H1 (cell line): ENCODE data around the gene ALPP. TPM values are rescaled to one million over a fixed set of nuclear protein-coding genes. Genes with fewer than 3 reads are reported as not detected.

Source experiments
- CTCF ChIA-PET: fragments of 300-600 bp; sonication (Branson Sonifier 250); formaldehyde crosslinking; loops from one replicate; lab custom pipeline; 2021; ENCODE audit not compliant: partially characterized antibody; lab: Charles Lee
- POLR2A ChIA-PET: fragments of 300-600 bp; sonication (Branson Sonifier 250); formaldehyde crosslinking; loops from one replicate; lab custom pipeline; 2021; ENCODE audit warnings: inconsistent platforms; ENCODE audit not compliant: partially characterized antibody; lab: Charles Lee
- DNase-seq, 2 experiments: peaks; one replicate each; pipeline versions ENCODE4 v3.0.0 to v3.0.0-alpha.2; 2010 to 2022; ENCODE audit warnings: low spot score in 2 of 2, low read depth in 1 of 2, mixed read lengths in 1 of 2
- FAIRE-seq: peaks from 2 replicates; lab custom pipeline; 2011; peaks lifted over from hg19 to GRCh38; lab: Jason Lieb, UNC
- H2AFZ ChIP-seq: 2 replicates; pipeline ENCODE4 v1.8.1; 2012; ENCODE audit warnings: low read length, inconsistent platforms
- H2AK5ac ChIP-seq: 2 replicates; pipeline ENCODE4 v1.6.1; 2013; ENCODE audit warnings: low read depth, low read length
- H2BK120ac ChIP-seq: replicated peaks from 2 replicates; pipeline ENCODE3; 2013; ENCODE audit warnings: low read depth, low read length, inconsistent platforms
- H2BK12ac ChIP-seq: 2 replicates; pipeline ENCODE4 v1.6.1; 2013; ENCODE audit warnings: low read depth, low read length
- H2BK15ac ChIP-seq: 2 replicates; pipeline ENCODE4 v1.6.1; 2013; ENCODE audit warnings: low read length
- H2BK20ac ChIP-seq: 2 replicates; pipeline ENCODE4 v1.6.1; 2013; ENCODE audit warnings: low read length
- H2BK5ac ChIP-seq: 2 replicates; pipeline ENCODE4 v1.6.1; 2013; ENCODE audit warnings: low read depth, low read length
- H3K14ac ChIP-seq: 2 replicates; pipeline ENCODE4 v1.6.1; 2013; ENCODE audit warnings: inconsistent platforms; ENCODE audit not compliant: insufficient read length
- H3K18ac ChIP-seq: 2 replicates; pipeline ENCODE4 v1.6.1; 2013; ENCODE audit warnings: low read length; ENCODE audit errors: extremely low read depth
- H3K23ac ChIP-seq: 2 replicates; pipeline ENCODE4 v1.6.1; 2013; ENCODE audit warnings: inconsistent platforms; ENCODE audit not compliant: insufficient read length
- H3K23me2 ChIP-seq: 2 replicates; pipeline ENCODE4 v1.6.1; 2013; ENCODE audit warnings: low read depth, low read length
- H3K27ac ChIP-seq: 2 replicates; pipeline ENCODE4 v1.6.1; 2011; ENCODE audit warnings: low read depth, low read length, inconsistent platforms
- H3K27me3 ChIP-seq, 4 experiments: replicated peaks in 1 of 4; 1 replicate in 1 of 4; 2 replicates in 3 of 4; pipeline versions ENCODE4 v1.6.1 to v1.8.1; 2011 to 2013; ENCODE audit warnings: low read length in 3 of 4, mild to moderate bottlenecking in 3 of 4, inconsistent platforms in 2 of 4, mixed read lengths in 2 of 4, moderate library complexity in 1 of 4; ENCODE audit not compliant: control insufficient read depth in 3 of 4, insufficient read depth in 3 of 4; ENCODE audit errors: extremely low read depth in 1 of 4
- H3K36me3 ChIP-seq, 4 experiments: 2 replicates each; pipeline versions ENCODE4 v1.6.1 to v1.8.1; 2011 to 2013; ENCODE audit warnings: mild to moderate bottlenecking in 4 of 4, low read length in 3 of 4, moderate library complexity in 2 of 4, control low read depth in 1 of 4, inconsistent platforms in 1 of 4; ENCODE audit not compliant: insufficient read depth in 4 of 4, control insufficient read depth in 2 of 4
- H3K4ac ChIP-seq: replicated peaks from 2 replicates; pipeline ENCODE3; 2013; ENCODE audit warnings: low read length, low read depth, mixed read lengths, inconsistent platforms; ENCODE audit not compliant: insufficient read length
- H3K4me1 ChIP-seq, 4 experiments: replicated peaks in 1 of 4; 1 replicate in 1 of 4; 2 replicates in 3 of 4; pipeline versions ENCODE4 v1.6.1 to v1.8.1; 2011 to 2013; ENCODE audit warnings: low read length in 3 of 4, inconsistent platforms in 2 of 4, mixed read lengths in 1 of 4; ENCODE audit not compliant: insufficient read depth in 4 of 4, control insufficient read depth in 3 of 4
- H3K4me2 ChIP-seq, 2 experiments: 2 replicates each; pipeline versions ENCODE4 v1.6.1 to v1.8.1; 2011 to 2013; ENCODE audit warnings: low read depth in 2 of 2, low read length in 2 of 2, control low read depth in 1 of 2, inconsistent platforms in 1 of 2, mild to moderate bottlenecking in 1 of 2; ENCODE audit not compliant: insufficient read depth in 1 of 2
- H3K4me3 ChIP-seq, 4 experiments: fragments of 200-600, 300-600 bp in 1 of 4; sonication (generic), shearing (Covaris generic), sonication (Bioruptor Twin) in 1 of 4; 2 replicates each; pipeline versions ENCODE4 v1.5.1 to v1.8.1; 2011 to 2016; ENCODE audit warnings: low read length in 4 of 4, low read depth in 3 of 4, control low read depth in 2 of 4, inconsistent platforms in 2 of 4, mild to moderate bottlenecking in 2 of 4, mixed read lengths in 1 of 4, moderate library complexity in 1 of 4; ENCODE audit not compliant: insufficient read depth in 2 of 4; ENCODE audit errors: extremely low read depth in 1 of 4
- H3K56ac ChIP-seq: replicated peaks from 2 replicates; pipeline ENCODE3; 2013; ENCODE audit warnings: low read depth, mild to moderate bottlenecking, mixed read lengths, low read length, inconsistent platforms; ENCODE audit not compliant: insufficient read length
- H3K79me1 ChIP-seq: 2 replicates; pipeline ENCODE4 v1.6.1; 2013; ENCODE audit warnings: low read depth, low read length, control low read depth
- H3K79me2 ChIP-seq, 2 experiments: 2 replicates each; pipeline versions ENCODE4 v1.6.1 to v1.8.1; 2012 to 2013; ENCODE audit warnings: low read length in 2 of 2, mild to moderate bottlenecking in 2 of 2, inconsistent platforms in 1 of 2; ENCODE audit not compliant: insufficient read depth in 2 of 2, control insufficient read depth in 1 of 2
- H3K9ac ChIP-seq, 4 experiments: replicated peaks in 1 of 4; 1 replicate in 1 of 4; 2 replicates in 3 of 4; pipeline versions ENCODE4 v1.6.1 to v1.8.1; 2011 to 2013; ENCODE audit warnings: low read depth in 3 of 4, low read length in 3 of 4, control low read depth in 2 of 4, mild to moderate bottlenecking in 2 of 4, moderate library complexity in 2 of 4, inconsistent platforms in 1 of 4; ENCODE audit errors: extremely low read depth in 1 of 4
- H3K9me3 ChIP-seq, 2 experiments: 2 replicates each; pipeline versions ENCODE4 v1.6.1 to v1.8.1; 2012 to 2013; ENCODE audit warnings: mild to moderate bottlenecking in 2 of 2, moderate library complexity in 2 of 2, control low read depth in 1 of 2, inconsistent platforms in 1 of 2, low read depth in 1 of 2, low read length in 1 of 2, mixed read lengths in 1 of 2; ENCODE audit not compliant: insufficient read depth in 2 of 2
- H4K20me1 ChIP-seq, 2 experiments: replicated peaks in 1 of 2; 2 replicates each; pipeline versions ENCODE3 to v1.8.1; 2011 to 2013; ENCODE audit warnings: inconsistent platforms in 2 of 2, low read length in 2 of 2, mild to moderate bottlenecking in 1 of 2; ENCODE audit not compliant: insufficient read depth in 2 of 2, control insufficient read depth in 1 of 2
- H4K5ac ChIP-seq: 2 replicates; pipeline ENCODE4 v1.6.1; 2013; ENCODE audit warnings: low read length, low read depth, mixed read lengths, inconsistent platforms; ENCODE audit not compliant: insufficient read length
- H4K8ac ChIP-seq: 2 replicates; pipeline ENCODE4 v1.8.0; 2013; ENCODE audit warnings: mild to moderate bottlenecking, moderate library complexity, low read length, inconsistent platforms; ENCODE audit not compliant: insufficient read depth; ENCODE audit errors: extremely low read depth
- H4K91ac ChIP-seq: replicated peaks from 2 replicates; pipeline ENCODE3; 2013; ENCODE audit warnings: low read length, mixed read lengths, inconsistent platforms; ENCODE audit not compliant: insufficient read length
- BACH1 ChIP-seq: IDR thresholded peaks from 2 replicates; pipeline ENCODE4 v1.6.1; 2012; ENCODE audit warnings: low read length, improper control_type of control experiment
- CTBP2 ChIP-seq: IDR thresholded peaks from 2 replicates; pipeline ENCODE4 v1.7.0; 2011; ENCODE audit warnings: borderline replicate concordance, mild to moderate bottlenecking, moderate library complexity, mixed read lengths, low read length; ENCODE audit not compliant: insufficient read depth, insufficient read length
- GABPA ChIP-seq: IDR thresholded peaks from 2 replicates; pipeline ENCODE4 v1.6.1; 2011; ENCODE audit warnings: mild to moderate bottlenecking, low read length, moderate library complexity, borderline replicate concordance; ENCODE audit not compliant: insufficient read depth
- GTF2F1 ChIP-seq: IDR thresholded peaks from 2 replicates; pipeline ENCODE4 v1.6.1; 2012; ENCODE audit warnings: low read depth, low read length, improper control_type of control experiment, borderline replicate concordance
- JUN ChIP-seq: IDR thresholded peaks from 2 replicates; pipeline ENCODE4 v1.6.1; 2011; ENCODE audit warnings: low read depth, mild to moderate bottlenecking, improper control_type of control experiment, low read length
- PHF8 ChIP-seq: fragments of 200-600 bp; sonication (generic); conservative IDR thresholded peaks from 2 replicates; pipeline ENCODE4 v1.7.1; 2012; ENCODE audit warnings: low read depth, mild to moderate bottlenecking, inconsistent platforms, low read length, moderate library complexity
- POLR2AphosphoS5 ChIP-seq: IDR thresholded peaks from 2 replicates; pipeline ENCODE4 v1.6.1; 2011; ENCODE audit warnings: low read depth, low read length
- RBBP5 ChIP-seq: IDR thresholded peaks from 2 replicates; pipeline ENCODE4 v1.7.1; 2012; ENCODE audit warnings: low read depth, mild to moderate bottlenecking, inconsistent platforms, low read length, moderate library complexity, borderline replicate concordance
- SAP30 ChIP-seq: fragments of 300-600 bp; sonication (generic); IDR thresholded peaks from 2 replicates; pipeline ENCODE4 v1.7.1; 2012; ENCODE audit warnings: low read length, moderate library complexity, mild to moderate bottlenecking, inconsistent platforms; ENCODE audit not compliant: insufficient read depth, insufficient replicate concordance
- TAF1 ChIP-seq: IDR thresholded peaks from 2 replicates; pipeline ENCODE4 v1.6.1; 2011; ENCODE audit warnings: mild to moderate bottlenecking, low read depth, low read length
- TBP ChIP-seq: IDR thresholded peaks from 2 replicates; pipeline ENCODE4 v1.6.1; 2011; ENCODE audit warnings: low read depth, low read length, improper control_type of control experiment
- WGBS, 2 experiments: shearing (Covaris generic) in 1 of 2; methylation state at CpG; one replicate each; pipeline versions ENCODE4 v1.1.6 to v1.1.7; 2013 to 2015; ENCODE audit warnings: low lambda C conversion rate in 2 of 2, mixed read lengths in 2 of 2, inconsistent platforms in 1 of 2, low coverage in 1 of 2, missing lambda C conversion rate in 1 of 2; ENCODE audit not compliant: insufficient replicate concordance in 2 of 2, insufficient coverage in 1 of 2, insufficient read length in 1 of 2; ENCODE audit errors: extremely low coverage in 1 of 2, missing lambda C conversion rate in 1 of 2; 5-methylcytosine and 5-hydroxymethylcytosine counted together
- polyA plus RNA-seq, 7 experiments: library from polyadenylated mRNA; depleted of rRNA in 3 of 7; stranded (reverse) in 5 of 7; unstranded in 2 of 7; fragments of >200 nt in 5 of 7; fragments of 200-250 nt in 2 of 7; gene quantifications; 1 replicate in 5 of 7; 2 replicates in 1 of 7; 4 replicates in 1 of 7; pipeline versions ENCODE4 v1.2.1 to v1.2.3, GENCODE V29; 2011 to 2013; ENCODE audit warnings: missing spikeins in 2 of 7, mixed read lengths in 2 of 7
- total RNA-seq: library from RNA; stranded (reverse); fragmentation: NEBNext Ultra II Directional; extraction: Animal tissue kit (Norgen Biotek cat#: 25700); gene quantifications from 2 replicates; pipeline ENCODE4 v1.2.1, GENCODE V29; 2021
- TF ChIP-seq, protein P1 (sequence below): IDR thresholded peaks from 2 replicates; pipeline ENCODE4 v1.6.1; 2012; ENCODE audit warnings: inconsistent platforms

The ALPP gene
- total and polyA plus RNA-seq, 2 of the 8 experiments (the other 6 are each of a cell fraction or from before 2014, with no cell fraction given): 0.15 TPM

GRCh38 chr2:232420073-232420454 is 41.5 kb downstream of the ALPP start:
- peak overlapping the region; percentile 69 to 95 (median 76) for H3K4me3 ChIP-seq
- peaks cover 23% of the 10 kb centered on the region; the same call in 1 of the 2 replicates for H3K23me2 ChIP-seq
- peak overlapping the region; percentile 45 for H2BK120ac ChIP-seq
- POLR2A ChIA-PET: interaction anchor here (0.9 to 7.0 kb wide), 10 partner anchors 9 to 79 kb away, joined by 3 to 57 read pairs (median 4); partner anchors contain the start of gene ALPG
- peak overlapping the region; percentile 10 for H3K56ac ChIP-seq
- H3K9me3 ChIP-seq: no peaks in the 10 kb centered on the region
- FAIRE-seq: no peak
- peaks cover 8 to 43% (median 31%) of the 10 kb centered on the region in 4 experiments for H3K4me1 ChIP-seq
- peak overlapping the region; percentile 71 for H3K4ac ChIP-seq
- peaks cover 4% of the 10 kb centered on the region for H3K79me1 ChIP-seq
- H3K23ac ChIP-seq: no peak overlapping the region
- H2AK5ac ChIP-seq: no peak overlapping the region
- peaks cover 0 to 44% of the 10 kb centered on the region in 2 experiments; a peak in 2 of 4 replicates for H3K79me2 ChIP-seq
- H4K91ac ChIP-seq: peak overlapping the region; percentile 96
- no peak overlapping the region for H3K14ac ChIP-seq
- H3K9ac ChIP-seq: peak overlapping the region; percentile 54 to 67 (median 60)
- no peak for DNase-seq
- CTCF ChIA-PET: interaction anchor here (1.2 to 9.8 kb wide), 14 partner anchors 10 to 101 kb away, joined by 3 to 80 read pairs (median 6); no protein-coding TSS in a partner anchor
- peak overlapping the region; percentile 89; the same call in 1 of the 2 replicates for H2BK5ac ChIP-seq
- peak overlapping the region; percentile 87 for H4K8ac ChIP-seq
- H2AFZ ChIP-seq: no peak overlapping the region
- H3K4me2 ChIP-seq: peak overlapping the region; percentile 77 to 88
- peaks cover 4 to 13% of the 10 kb centered on the region in 2 experiments for H4K20me1 ChIP-seq
- H2BK12ac ChIP-seq: peak overlapping the region; percentile 98; the same call in 1 of the 2 replicates
- H3K18ac ChIP-seq: peak overlapping the region; percentile 88
- peaks cover 8 to 53% (median 32%) of the 10 kb centered on the region in 4 experiments for H3K36me3 ChIP-seq
- H2BK15ac ChIP-seq: no peak overlapping the region
- H3K27ac ChIP-seq: peak overlapping the region; percentile 27; the same call in 1 of the 2 replicates
- H2BK20ac ChIP-seq: peak overlapping the region; percentile 34; the same call in 1 of the 2 replicates
- H4K5ac ChIP-seq: peak overlapping the region; percentile 63
- H3K27me3 ChIP-seq: peaks cover 12 to 40% (median 36%) of the 10 kb centered on the region in 4 experiments
- WGBS, 2 experiments: 3% methylated on average over 20 of the region's 22 CpGs; no CpG with 5 or more reads in 1 of the 2 experiments
- TF ChIP-seq GABPA (no peak), JUN (no peak), PHF8 (0 out of 2 replicates have a peak, but pooled peaks have one; percentile 20), SAP30 (no peak), GTF2F1 (no peak), TBP (no peak), BACH1 (no peak), POLR2AphosphoS5 (0 out of 2 replicates have a peak, but pooled peaks have one; percentile 19), TAF1 (no peak), CTBP2 (peak; percentile 39), RBBP5 (0 out of 2 replicates have a peak, but pooled peaks have one; percentile 32)
- TF ChIP-seq, protein P1, sequence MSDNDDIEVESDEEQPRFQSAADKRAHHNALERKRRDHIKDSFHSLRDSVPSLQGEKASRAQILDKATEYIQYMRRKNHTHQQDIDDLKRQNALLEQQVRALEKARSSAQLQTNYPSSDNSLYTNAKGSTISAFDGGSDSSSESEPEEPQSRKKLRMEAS: no peak
